RWPE1 (cell line): ENCODE measurements around the gene PCDHB15.
"Not testable (repeated sequence)": the region's sequence is repeated elsewhere in the genome, so short reads cannot be mapped to it uniquely, and the experiment has no call there.

Experiments
- CTCF ChIA-PET: fragments of 350-600 bp; sonication (Branson Sonifier 250); formaldehyde crosslinking; extraction: SDS; loops from one replicate; lab custom pipeline; 2021; lab: Yijun Ruan, JAX
- POLR2A ChIA-PET: fragments of 400-600 bp; formaldehyde crosslinking; extraction: SDS; loops from one replicate; lab custom pipeline; 2020; ENCODE audit warnings: antibody characterized with exemption; ENCODE audit not compliant: low non-redundant PET; lab: Yijun Ruan, JAX
- DNase-seq: peaks from one replicate; pipeline ENCODE4 v3.0.0; 2012; ENCODE audit warnings: low spot score
- H3K27ac ChIP-seq: fragments of 450-650 bp; 2 replicates; pipeline ENCODE4 v1.5.1; 2017
- CTCF ChIP-seq: fragments of 450-650 bp; conservative IDR thresholded peaks from 2 replicates; pipeline ENCODE4 v1.5.1; 2017; ENCODE audit warnings: low read depth, mild to moderate bottlenecking

The PCDHB15 gene

GRCh38 chr5:141236516-141237313, 8.5 kb upstream of the PCDHB15 start:
- TF ChIP-seq CTCF = no peak
- H3K27ac ChIP-seq = no peak overlapping the region
- ChIA-PET POLR2A (no interaction called here), CTCF (interaction anchor here (0.6 kb wide), 1 partner anchor 245 kb away, joined by 4 read pairs; no protein-coding TSS in a partner anchor)
- no peak for DNase-seq

GRCh38 chr5:141241496-141241895, 3.7 kb upstream of the PCDHB15 start:
- TF ChIP-seq CTCF = no peak
- ChIA-PET POLR2A (no interaction called here), CTCF (no interaction called here)
- H3K27ac ChIP-seq = no peak overlapping the region
- no peak for DNase-seq

- CTCF ChIA-PET, H3K27ac ChIP-seq, DNase-seq, POLR2A ChIA-PET: not testable (repeated sequence)
These were observed 1.8 kb downstream of the PCDHB15 start for GRCh38 chr5:141246971-141247370.

DNA sequence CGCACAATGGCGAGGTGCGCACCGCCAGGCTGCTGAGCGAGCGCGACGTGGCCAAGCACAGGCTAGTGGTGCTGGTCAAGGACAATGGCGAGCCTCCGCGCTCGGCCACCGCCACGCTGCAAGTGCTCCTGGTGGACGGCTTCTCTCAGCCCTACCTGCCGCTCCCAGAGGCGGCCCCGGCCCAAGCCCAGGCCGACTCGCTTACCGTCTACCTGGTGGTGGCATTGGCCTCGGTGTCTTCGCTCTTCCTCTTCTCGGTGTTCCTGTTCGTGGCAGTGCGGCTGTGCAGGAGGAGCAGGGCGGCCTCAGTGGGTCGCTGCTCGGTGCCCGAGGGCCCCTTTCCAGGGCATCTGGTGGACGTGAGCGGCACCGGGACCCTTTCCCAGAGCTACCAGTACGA, 2.2 kb downstream of the PCDHB15 start:
- DNase-seq, POLR2A ChIA-PET, CTCF ChIA-PET, H3K27ac ChIP-seq: not testable (repeated sequence)

DNA sequence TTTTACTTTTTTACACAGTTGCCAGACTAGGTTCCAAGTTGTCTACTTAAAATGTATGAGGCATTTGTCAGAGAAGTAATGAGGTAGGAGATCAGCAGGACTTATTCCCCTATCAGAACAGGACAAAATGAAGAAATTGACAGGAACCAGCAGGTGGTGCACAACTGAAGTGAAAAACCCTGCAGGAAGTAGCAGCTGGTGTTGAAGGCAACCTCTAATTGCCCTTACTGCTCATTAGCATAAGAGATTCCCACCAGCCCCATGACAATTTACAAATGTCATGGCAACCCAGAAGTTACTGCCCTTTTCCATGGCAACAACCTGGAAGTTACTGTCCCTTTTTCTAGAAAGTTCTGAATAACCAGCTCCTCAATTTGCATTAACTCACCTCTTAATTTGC, 5.4 kb downstream of the PCDHB15 start:
- no peak for DNase-seq

DNA sequence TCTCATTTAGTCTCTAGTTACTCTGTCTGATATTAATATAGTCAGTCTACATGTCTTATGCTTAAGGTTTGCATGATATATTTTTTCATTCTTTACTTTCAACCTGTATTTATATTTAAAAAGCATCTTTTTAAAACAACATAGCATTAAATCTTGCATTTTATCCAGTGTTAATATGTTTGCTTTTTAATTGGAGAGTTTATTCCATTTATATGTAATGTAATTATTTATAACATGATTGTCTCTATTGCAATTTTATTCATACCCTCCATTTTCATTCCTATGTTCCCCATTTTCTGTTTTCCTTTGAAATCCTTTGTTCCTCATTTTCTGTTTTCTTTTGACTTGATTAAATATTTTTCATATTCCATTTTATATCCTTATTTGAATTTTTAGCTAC, 13.3 kb downstream of the PCDHB15 start:
- TF ChIP-seq CTCF = 0 out of 2 replicates have a peak, but pooled peaks have one; percentile 12
- POLR2A ChIA-PET = no interaction called here
- CTCF ChIA-PET = interaction anchor here (0.5 to 0.6 kb wide), 2 partner anchors 14 to 57 kb away, joined by 3 read pairs; no protein-coding TSS in a partner anchor
- H3K27ac ChIP-seq = no peak overlapping the region
- no peak for DNase-seq

More for the DNA sequence above, 5.4 kb downstream of the PCDHB15 start:
- no peak for TF ChIP-seq CTCF
- POLR2A ChIA-PET = no interaction called here
- CTCF ChIA-PET = interaction anchor here (0.6 kb wide), 1 partner anchor 12 kb away, joined by 11 read pairs; no protein-coding TSS in a partner anchor
- H3K27ac ChIP-seq = no peak overlapping the region

- TF ChIP-seq CTCF = no peak
- ChIA-PET POLR2A (no interaction called here), CTCF (no interaction called here)
- no peak overlapping the region for H3K27ac ChIP-seq
- DNase-seq = no peak
These were observed 13.8 kb downstream of the PCDHB15 start for GRCh38 chr5:141258948-141259347.
